Stimulated activated CD4-positive, alpha-beta T cell treated with anti-CD3 and anti-CD28 coated beads, Interleukin-4, amount 100 ng/mL, for 1 hour (primary cell): ENCODE data around the gene TSHZ2.
A peak's percentile ranks its signal among the peaks of the same experiment; 100 is the strongest.
"Not testable (repeated sequence)": the region's sequence is repeated elsewhere in the genome, so short reads cannot be mapped to it uniquely, and the experiment has no call there.

ENCODE experiments used
- DNase-seq: peaks from one replicate; pipeline ENCODE4 v3.0.0-alpha.2; 2020

TSHZ2 gene

GRCh38 chr20:53399592-53400335 is 427.6 kb downstream of the TSHZ2 start:
- no peak for DNase-seq

DNA sequence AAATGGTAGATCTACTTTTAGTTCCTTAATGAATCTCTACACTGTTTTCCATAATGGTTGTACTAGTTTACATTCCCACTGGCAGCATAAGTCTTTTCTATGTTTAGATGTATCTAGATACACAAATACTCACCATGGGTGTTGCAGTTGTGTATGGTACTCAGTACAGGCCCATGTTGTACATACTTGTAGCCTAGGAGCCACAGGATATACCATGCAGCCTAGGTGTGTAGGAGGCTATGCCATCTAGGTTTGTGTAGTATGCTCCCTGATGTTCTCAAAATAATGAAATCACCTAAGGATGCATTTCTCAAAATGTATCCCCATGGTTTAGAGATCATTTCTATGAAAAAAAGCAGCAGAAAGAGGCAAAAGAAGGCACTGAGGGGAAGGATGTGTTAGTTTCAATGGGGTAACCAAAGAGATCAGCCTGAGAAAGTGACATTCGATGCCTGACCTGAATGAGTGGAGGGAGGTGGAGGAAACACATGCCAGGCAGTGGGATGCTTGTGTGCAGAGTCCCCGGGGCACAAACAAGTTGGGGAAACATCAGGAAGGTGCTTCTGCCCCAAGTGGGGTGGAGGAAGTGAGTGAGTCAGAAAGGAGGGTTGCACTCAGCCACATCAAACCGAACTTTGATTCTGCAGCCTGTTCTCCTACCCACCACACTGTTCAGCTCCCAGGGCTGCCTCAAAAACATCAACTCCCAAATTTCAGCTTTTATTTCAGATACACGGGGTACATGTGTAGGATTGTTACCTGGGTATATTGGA is 430.3 kb downstream of the TSHZ2 start:
- peak; percentile 4 for DNase-seq

DNA sequence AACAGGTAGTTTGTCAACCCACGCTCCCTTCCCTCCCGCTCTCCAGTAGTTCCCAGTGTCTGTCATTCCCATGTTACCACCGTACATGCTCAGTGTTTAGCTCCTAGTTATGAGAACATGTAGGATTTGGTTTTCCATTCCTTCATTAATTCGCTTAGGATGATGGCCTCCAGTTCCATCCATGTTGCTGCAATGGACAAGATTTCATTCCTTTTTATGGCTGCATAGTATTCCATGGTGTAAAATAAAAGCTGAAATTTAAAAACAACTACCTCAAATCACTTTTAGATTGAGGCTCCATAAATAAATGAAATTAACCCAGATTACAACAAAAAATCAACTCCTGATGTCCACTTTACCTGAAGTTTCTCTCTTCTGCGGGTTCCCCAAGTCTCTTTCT is 430.9 kb downstream of the TSHZ2 start:
- no peak for DNase-seq

- no peak for DNase-seq
Observed at GRCh38 chr20:53405139-53405538, 433.0 kb downstream of the TSHZ2 start.

GRCh38 chr20:53406580-53406979 is 434.4 kb downstream of the TSHZ2 start:
- DNase-seq = no peak

- DNase-seq = no peak
Observed at GRCh38 chr20:53408691-53409446, 436.7 kb downstream of the TSHZ2 start.

DNA sequence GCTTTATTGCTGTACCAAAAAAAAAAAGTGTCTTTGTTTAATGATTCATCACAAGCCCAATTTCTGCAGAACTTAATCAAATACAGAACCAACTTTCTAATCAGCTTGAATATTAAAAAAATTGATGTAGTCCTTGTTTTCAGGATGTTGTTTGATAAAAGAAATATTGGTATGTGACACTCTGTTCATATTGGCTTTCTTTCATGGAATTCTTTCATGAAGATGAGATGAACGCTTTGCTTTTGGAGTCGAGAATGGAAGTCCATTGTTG is 437.2 kb downstream of the TSHZ2 start:
- no peak for DNase-seq

GRCh38 chr20:53411129-53411528 is 439.0 kb downstream of the TSHZ2 start:
- DNase-seq = no peak

GRCh38 chr20:53411891-53412290 is 439.7 kb downstream of the TSHZ2 start:
- DNase-seq = no peak

DNA sequence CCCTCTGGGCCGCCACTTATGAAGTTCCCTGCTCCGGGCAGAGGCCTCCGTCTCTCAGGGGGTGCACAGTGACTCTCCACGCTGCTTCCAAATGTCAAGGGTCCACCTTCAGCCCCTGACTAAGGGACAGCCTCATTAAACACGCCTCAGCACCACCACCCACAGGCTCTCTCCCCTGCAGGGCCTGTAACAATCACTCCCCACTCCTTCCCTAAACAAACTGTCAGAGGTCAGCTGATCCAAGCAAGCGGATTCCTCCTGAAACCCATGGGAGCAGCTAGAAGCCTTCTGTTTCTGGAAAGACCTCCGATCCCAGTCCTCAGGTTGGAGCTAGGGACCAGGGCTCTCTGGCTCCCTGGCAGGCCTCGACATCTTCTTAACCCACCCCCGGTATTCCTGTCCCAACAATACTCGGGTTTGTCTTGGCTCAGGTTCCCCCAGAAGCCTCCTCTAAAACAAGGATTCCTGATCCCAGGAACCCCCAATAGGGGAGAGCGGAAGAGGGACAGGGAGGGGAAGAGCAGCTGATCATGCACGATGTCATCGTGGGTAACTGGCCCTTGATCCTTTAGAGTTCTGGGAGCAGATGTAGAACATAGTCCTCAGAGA is 440.5 kb downstream of the TSHZ2 start:
- no peak for DNase-seq

DNA sequence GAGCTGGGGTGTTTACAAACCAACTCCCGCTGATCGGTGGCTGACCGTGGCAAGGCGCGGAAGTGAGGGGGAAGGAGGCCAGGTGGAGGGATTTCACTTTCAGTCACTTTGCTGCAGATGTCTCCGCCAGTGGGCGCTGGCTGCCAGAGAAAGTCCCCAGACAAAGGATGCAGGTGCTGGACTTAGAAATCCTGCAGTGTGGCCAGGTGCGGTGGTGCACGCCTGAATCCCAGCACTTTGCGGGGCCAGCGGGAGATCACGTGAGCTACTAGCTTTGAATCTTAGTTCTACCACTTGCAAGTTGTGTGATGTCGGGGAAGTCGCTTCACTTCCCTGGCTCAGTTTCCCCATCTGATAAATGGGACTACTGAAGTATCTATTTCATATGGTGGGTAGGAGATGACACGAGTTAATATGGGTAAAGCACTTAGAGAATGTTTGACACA is 441.1 kb downstream of the TSHZ2 start:
- DNase-seq = peak; percentile 48

- DNase-seq = not testable (repeated sequence)
Observed at GRCh38 chr20:53413845-53414244, 441.7 kb downstream of the TSHZ2 start.

GRCh38 chr20:53419693-53420460 is 447.7 kb downstream of the TSHZ2 start:
- DNase-seq = no peak

DNA sequence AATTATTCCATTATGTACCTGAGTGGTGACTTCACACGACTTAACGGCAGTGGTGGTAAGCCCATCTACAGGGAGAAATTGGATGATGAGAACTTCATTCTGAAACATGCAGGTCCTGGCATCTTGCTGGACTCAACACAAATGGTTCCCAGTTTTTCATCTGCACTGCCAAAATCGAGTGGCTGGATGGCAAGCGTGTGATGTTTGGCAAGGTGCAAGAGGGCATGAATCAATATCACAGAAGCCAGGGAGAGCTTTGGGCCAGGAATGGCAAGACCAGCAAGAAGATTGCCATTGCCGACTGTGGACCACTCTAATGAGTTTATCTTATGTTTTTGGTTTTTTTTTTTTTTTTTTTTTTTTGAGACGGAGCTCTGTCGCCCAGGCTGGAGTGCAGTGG is 449.2 kb downstream of the TSHZ2 start:
- no peak for DNase-seq

- DNase-seq = no peak
Observed at GRCh38 chr20:53422039-53422438, 449.9 kb downstream of the TSHZ2 start.

GRCh38 chr20:53423587-53424146 is 451.5 kb downstream of the TSHZ2 start:
- no peak for DNase-seq

GRCh38 chr20:53425481-53425880 is 453.3 kb downstream of the TSHZ2 start:
- no peak for DNase-seq

DNA sequence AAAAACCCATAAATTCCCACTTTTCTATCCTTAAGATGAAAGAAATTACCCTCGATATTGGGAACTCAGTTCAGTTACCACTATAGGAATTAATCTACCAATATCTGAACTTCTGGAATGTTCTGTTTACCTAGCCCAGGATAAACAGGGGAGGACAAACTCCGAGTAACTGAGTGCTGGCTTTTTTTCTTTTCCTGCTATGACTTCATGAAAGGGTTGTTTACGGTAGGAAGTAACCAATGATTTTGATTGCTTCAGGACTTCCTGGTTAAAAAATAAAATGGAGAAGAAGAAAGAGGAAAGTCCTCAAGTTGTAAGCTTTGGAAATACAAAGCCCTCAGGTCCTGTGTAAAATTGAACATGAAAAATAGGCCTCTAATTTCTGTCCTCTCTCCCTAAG is 453.8 kb downstream of the TSHZ2 start:
- no peak for DNase-seq

GRCh38 chr20:53426766-53427312 is 454.7 kb downstream of the TSHZ2 start:
- DNase-seq = no peak

- DNase-seq = no peak
Observed at GRCh38 chr20:53427951-53428350, 455.8 kb downstream of the TSHZ2 start.

GRCh38 chr20:53428588-53428987 is 456.4 kb downstream of the TSHZ2 start:
- DNase-seq = no peak

DNA sequence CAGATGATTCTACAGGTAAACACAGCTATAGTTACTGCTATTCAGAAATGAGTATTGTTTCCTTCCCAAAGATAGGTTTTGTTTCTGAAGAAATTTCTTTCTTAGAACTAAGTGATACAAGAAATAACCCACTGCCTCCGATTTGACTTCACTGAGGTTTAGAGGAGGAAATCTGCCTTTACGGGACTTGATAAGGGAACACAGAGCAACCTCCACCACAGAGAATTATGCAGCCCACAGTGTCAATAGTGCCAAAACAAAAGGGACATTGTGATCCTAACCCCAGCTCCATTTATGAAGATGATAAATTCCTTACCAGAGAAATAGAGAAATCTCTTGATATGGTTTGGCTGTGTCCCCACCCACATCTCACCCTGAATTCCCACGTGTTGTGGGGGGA is 456.8 kb downstream of the TSHZ2 start:
- DNase-seq = no peak
